Body of pancreas (tissue), 4 donors: ENCODE results near the gene SHISA4. TPM values are rescaled to one million over a fixed set of nuclear protein-coding genes. Genes with fewer than 3 reads are reported as not detected.

Source experiments
- ATAC-seq: fragments of 150-250 bp; one replicate; pipeline ENCODE4 v1.9.1; 2016
- DNase-seq, 4 donors: peaks; one replicate each; pipeline ENCODE4 v3.0.0-alpha.2; 2019
- H3K27ac ChIP-seq, 4 donors: fragments of 200-600 bp; sonication (generic); 1 replicate in 3 of 4; 2 replicates in 1 of 4; pipeline versions ENCODE4 v1.5.1 to v1.6.1; 2016 to 2019; ENCODE audit warnings: mild to moderate bottlenecking in 1 of 4, mixed read lengths in 1 of 4, moderate library complexity in 1 of 4
- H3K27me3 ChIP-seq, 2 donors: fragments of 200-600 bp; sonication (generic); one replicate each; pipeline ENCODE4 v1.6.0; 2016; ENCODE audit warnings: mild to moderate bottlenecking in 1 of 2
- H3K36me3 ChIP-seq, 2 donors: fragments of 200-600 bp; sonication (generic); replicated peaks in 1 of 2; 2 replicates each; pipeline ENCODE4 v1.5.1; 2016; ENCODE audit warnings: low read depth in 2 of 2; ENCODE audit not compliant: insufficient read depth in 1 of 2
- H3K4me1 ChIP-seq: fragments of 200-600 bp; sonication (generic); one replicate; pipeline ENCODE4 v1.6.0; 2016
- H3K4me3 ChIP-seq, 2 donors: fragments of 200-600 bp; sonication (generic); 1 replicate in 1 of 2; 2 replicates in 1 of 2; pipeline ENCODE4 v1.5.1; 2016 to 2019
- H3K9me3 ChIP-seq, 3 donors: fragments of 200-600 bp; sonication (generic); 1 replicate in 2 of 3; 2 replicates in 1 of 3; pipeline ENCODE4 v1.5.1; 2016
- CTCF ChIP-seq, 7 experiments: fragments of 450-650 bp in 4 of 7; fragments of 200-600 bp in 3 of 7; sonication (generic) in 3 of 7; IDR thresholded peaks; one replicate each; pipeline ENCODE4 v1.5.1; 2016 to 2019; ENCODE audit warnings: antibody characterized with exemption in 7 of 7
- POLR2A ChIP-seq, 3 donors: fragments of 450-650 bp; IDR thresholded peaks; one replicate each; pipeline ENCODE4 v1.6.1; 2016; ENCODE audit warnings: antibody characterized with exemption in 3 of 3, mild to moderate bottlenecking in 2 of 3
- WGBS, 2 donors: methylation state at CpG; one replicate each; pipeline ENCODE4 v1.1.5; 2017; 5-methylcytosine and 5-hydroxymethylcytosine counted together
- intact Hi-C: fragments of 100-400 bp; cut with DNase I; formaldehyde crosslinking; loops from one replicate; pipeline ENCODE4 v1.15.1; 2023
- total RNA-seq, 2 donors: library from RNA; depleted of rRNA; stranded (reverse); fragments of >200 nt; gene quantifications; one replicate each; pipeline ENCODE4 v1.1.0, GENCODE V29; 2016

Gene SHISA4
- total RNA-seq, 2 donors from 2014 or later, result 4.6 to 8.3 TPM

- WGBS, 2 donors, result 59 to 78% methylated on average over 5 to 6 of the region's 6 CpGs
- Histone ChIP-seq H3K9me3 (no peaks in the 10 kb centered on the region), H3K27me3 (no peaks in the 10 kb centered on the region), H3K36me3 (no peaks in the 10 kb centered on the region), H3K4me1 (no peaks in the 10 kb centered on the region), H3K27ac (no peak overlapping the region), H3K4me3 (no peak overlapping the region)
- DNase-seq (no peak), ATAC-seq (no peak)
- intact Hi-C loops, result no loop called here
- TF ChIP-seq POLR2A (IDR thresholded peaks at IDR 0.05), result no peak
- TF ChIP-seq CTCF (IDR thresholded peaks at IDR 0.05), result no peak
These were observed 16.7 kb downstream of the SHISA4 start for GRCh38 chr1:201905234-201905890.

GRCh38 chr1:201906336-201906735, 17.6 kb downstream of the SHISA4 start:
- DNase-seq (no peak), ATAC-seq (no peak)
- Histone ChIP-seq H3K4me3 (no peak overlapping the region), H3K36me3 (no peaks in the 10 kb centered on the region), H3K27ac (no peak overlapping the region), H3K4me1 (no peaks in the 10 kb centered on the region), H3K27me3 (no peaks in the 10 kb centered on the region), H3K9me3 (no peaks in the 10 kb centered on the region)
- whole genome bisulfite sequencing, 2 donors, result 83 to 100% methylated on average over 3 of the region's 3 CpGs
- intact Hi-C loops, result no loop called here
- TF ChIP-seq CTCF (IDR thresholded peaks at IDR 0.05) (no peak), POLR2A (IDR thresholded peaks at IDR 0.05) (no peak)

GRCh38 chr1:201907621-201908020, 18.9 kb downstream of the SHISA4 start:
- Histone ChIP-seq H3K4me1 (no peaks in the 10 kb centered on the region), H3K27ac (no peak overlapping the region), H3K27me3 (no peaks in the 10 kb centered on the region), H3K9me3 (no peaks in the 10 kb centered on the region), H3K36me3 (no peaks in the 10 kb centered on the region), H3K4me3 (no peak overlapping the region)
- TF ChIP-seq POLR2A (IDR thresholded peaks at IDR 0.05) (no peak), CTCF (IDR thresholded peaks at IDR 0.05) (no peak)
- WGBS, 2 donors, result 87 to 96% methylated on average over 4 to 6 of the region's 6 CpGs
- intact Hi-C loops, result no loop called here
- DNase-seq (no peak), ATAC-seq (no peak)

GRCh38 chr1:201911826-201912571, 23.3 kb downstream of the SHISA4 start:
- WGBS, 2 donors, result 73% methylated on average over 4 of the region's 4 CpGs
- TF ChIP-seq CTCF (IDR thresholded peaks at IDR 0.05) (no peak), POLR2A (IDR thresholded peaks at IDR 0.05) (no peak)
- Histone ChIP-seq H3K4me3 (no peak overlapping the region), H3K27ac (no peak overlapping the region), H3K9me3 (no peaks in the 10 kb centered on the region), H3K36me3 (no peaks in the 10 kb centered on the region), H3K27me3 (no peaks in the 10 kb centered on the region), H3K4me1 (no peaks in the 10 kb centered on the region)
- DNase-seq (no peak), ATAC-seq (no peak)
- intact Hi-C loops, result no loop called here
